SH-SY5Y (cell line): ENCODE results near the gene TMEM98.

Experiments used
- GATA2 ChIP-seq: IDR thresholded peaks from 2 replicates; pipeline ENCODE4 v1.6.1; 2011; ENCODE audit warnings: mild to moderate bottlenecking, low read depth, low read length
- GATA3 ChIP-seq: IDR thresholded peaks from 2 replicates; pipeline ENCODE4 v1.6.1; 2011; ENCODE audit warnings: low read depth, mild to moderate bottlenecking, low read length, moderate library complexity

GRCh38 chr17:32913593-32913992 lies 14.4 kb upstream of the TMEM98 start:
- no peak for TF ChIP-seq GATA2
- no peak for TF ChIP-seq GATA3
